ENCODE measurements around the gene SRL. TPM values are rescaled to one million over a fixed set of nuclear protein-coding genes. Genes with fewer than 3 reads are reported as not detected.

SRL gene
- total and polyA plus RNA-seq, 2 of the 13 experiments (the other 11 are each of a cell fraction or from before 2014, with no cell fraction given): 0.05 TPM; not detected in 1

DNA sequence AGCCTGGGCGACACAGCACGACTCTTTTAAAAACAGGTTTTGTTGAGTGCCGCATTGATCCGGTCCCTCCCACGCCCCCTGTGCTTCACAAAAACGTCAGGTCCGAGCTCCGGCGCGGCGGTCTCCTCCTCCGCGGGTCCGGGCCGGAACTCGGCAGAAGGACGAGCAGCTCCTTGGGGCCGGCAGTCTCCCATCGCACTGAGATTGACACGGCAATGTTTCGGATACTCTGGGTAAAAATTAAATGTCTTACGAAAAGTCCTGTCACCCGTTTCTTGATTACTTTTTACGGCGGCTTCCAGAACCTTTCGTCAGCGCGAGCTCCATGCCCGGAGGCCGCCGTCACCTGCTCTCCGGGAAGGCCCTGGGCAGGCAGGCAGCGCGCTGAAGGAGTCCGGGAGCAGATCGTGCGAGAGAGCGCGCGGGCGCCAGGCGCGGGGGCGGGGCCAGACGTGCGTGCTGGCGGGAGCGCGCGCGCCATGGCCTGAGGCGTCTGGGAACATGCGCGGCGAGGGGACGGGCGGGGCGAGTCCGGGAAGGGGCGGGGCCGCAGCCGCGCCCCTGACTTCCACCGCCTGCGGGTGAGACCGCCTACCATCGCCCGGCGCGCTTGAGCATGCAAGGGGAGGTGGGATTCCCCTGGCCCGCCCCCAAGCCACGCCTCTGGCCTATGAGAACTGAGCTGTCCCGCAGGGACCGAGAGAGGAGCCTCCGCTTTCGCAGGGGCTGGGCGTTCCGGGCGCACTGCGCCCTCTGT lies 11.7 kb upstream of the SRL start (continued):
- peak; percentile 40; the same call in 1 of the 2 replicates for TF ChIP-seq PRDM10 (CRISPR knock-in tag; IDR thresholded peaks at IDR 0.05; ENCODE audit: low read depth)
- TF ChIP-seq, protein P1, sequence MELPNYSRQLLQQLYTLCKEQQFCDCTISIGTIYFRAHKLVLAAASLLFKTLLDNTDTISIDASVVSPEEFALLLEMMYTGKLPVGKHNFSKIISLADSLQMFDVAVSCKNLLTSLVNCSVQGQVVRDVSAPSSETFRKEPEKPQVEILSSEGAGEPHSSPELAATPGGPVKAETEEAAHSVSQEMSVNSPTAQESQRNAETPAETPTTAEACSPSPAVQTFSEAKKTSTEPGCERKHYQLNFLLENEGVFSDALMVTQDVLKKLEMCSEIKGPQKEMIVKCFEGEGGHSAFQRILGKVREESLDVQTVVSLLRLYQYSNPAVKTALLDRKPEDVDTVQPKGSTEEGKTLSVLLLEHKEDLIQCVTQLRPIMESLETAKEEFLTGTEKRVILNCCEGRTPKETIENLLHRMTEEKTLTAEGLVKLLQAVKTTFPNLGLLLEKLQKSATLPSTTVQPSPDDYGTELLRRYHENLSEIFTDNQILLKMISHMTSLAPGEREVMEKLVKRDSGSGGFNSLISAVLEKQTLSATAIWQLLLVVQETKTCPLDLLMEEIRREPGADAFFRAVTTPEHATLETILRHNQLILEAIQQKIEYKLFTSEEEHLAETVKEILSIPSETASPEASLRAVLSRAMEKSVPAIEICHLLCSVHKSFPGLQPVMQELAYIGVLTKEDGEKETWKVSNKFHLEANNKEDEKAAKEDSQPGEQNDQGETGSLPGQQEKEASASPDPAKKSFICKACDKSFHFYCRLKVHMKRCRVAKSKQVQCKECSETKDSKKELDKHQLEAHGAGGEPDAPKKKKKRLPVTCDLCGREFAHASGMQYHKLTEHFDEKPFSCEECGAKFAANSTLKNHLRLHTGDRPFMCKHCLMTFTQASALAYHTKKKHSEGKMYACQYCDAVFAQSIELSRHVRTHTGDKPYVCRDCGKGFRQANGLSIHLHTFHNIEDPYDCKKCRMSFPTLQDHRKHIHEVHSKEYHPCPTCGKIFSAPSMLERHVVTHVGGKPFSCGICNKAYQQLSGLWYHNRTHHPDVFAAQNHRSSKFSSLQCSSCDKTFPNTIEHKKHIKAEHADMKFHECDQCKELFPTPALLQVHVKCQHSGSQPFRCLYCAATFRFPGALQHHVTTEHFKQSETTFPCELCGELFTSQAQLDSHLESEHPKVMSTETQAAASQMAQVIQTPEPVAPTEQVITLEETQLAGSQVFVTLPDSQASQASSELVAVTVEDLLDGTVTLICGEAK (IDR thresholded peaks at IDR 0.05): no peak
- TF ChIP-seq, protein P1 (CRISPR knock-in tag; IDR thresholded peaks at IDR 0.05): no peak; the same call in 1 of the 2 replicates
- peak; percentile 94 for TF ChIP-seq ZMAT3 (CRISPR knock-in tag; conservative IDR thresholded peaks at IDR 0.05)
- TF ChIP-seq, protein P2, sequence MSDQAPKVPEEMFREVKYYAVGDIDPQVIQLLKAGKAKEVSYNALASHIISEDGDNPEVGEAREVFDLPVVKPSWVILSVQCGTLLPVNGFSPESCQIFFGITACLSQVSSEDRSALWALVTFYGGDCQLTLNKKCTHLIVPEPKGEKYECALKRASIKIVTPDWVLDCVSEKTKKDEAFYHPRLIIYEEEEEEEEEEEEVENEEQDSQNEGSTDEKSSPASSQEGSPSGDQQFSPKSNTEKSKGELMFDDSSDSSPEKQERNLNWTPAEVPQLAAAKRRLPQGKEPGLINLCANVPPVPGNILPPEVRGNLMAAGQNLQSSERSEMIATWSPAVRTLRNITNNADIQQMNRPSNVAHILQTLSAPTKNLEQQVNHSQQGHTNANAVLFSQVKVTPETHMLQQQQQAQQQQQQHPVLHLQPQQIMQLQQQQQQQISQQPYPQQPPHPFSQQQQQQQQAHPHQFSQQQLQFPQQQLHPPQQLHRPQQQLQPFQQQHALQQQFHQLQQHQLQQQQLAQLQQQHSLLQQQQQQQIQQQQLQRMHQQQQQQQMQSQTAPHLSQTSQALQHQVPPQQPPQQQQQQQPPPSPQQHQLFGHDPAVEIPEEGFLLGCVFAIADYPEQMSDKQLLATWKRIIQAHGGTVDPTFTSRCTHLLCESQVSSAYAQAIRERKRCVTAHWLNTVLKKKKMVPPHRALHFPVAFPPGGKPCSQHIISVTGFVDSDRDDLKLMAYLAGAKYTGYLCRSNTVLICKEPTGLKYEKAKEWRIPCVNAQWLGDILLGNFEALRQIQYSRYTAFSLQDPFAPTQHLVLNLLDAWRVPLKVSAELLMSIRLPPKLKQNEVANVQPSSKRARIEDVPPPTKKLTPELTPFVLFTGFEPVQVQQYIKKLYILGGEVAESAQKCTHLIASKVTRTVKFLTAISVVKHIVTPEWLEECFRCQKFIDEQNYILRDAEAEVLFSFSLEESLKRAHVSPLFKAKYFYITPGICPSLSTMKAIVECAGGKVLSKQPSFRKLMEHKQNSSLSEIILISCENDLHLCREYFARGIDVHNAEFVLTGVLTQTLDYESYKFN (CRISPR knock-in tag; conservative IDR thresholded peaks at IDR 0.05): 0 out of 2 replicates have a peak, but pooled peaks have one; percentile 21
- no peak for TF ChIP-seq HBP1 (CRISPR knock-in tag; IDR thresholded peaks at IDR 0.05; ENCODE audit: low read depth)
- TF ChIP-seq DNMT1 (CRISPR knock-in tag; IDR thresholded peaks at IDR 0.05): no peak
- no peak for TF ChIP-seq ZNF615 (CRISPR knock-in tag; IDR thresholded peaks at IDR 0.05; ENCODE audit: borderline replicate concordance)
- no peak for TF ChIP-seq ZNF24 (IDR thresholded peaks at IDR 0.05)

Measured in HepG2 (cell line).